ENCODE results near the gene SORCS3.

The SORCS3 gene

DNA sequence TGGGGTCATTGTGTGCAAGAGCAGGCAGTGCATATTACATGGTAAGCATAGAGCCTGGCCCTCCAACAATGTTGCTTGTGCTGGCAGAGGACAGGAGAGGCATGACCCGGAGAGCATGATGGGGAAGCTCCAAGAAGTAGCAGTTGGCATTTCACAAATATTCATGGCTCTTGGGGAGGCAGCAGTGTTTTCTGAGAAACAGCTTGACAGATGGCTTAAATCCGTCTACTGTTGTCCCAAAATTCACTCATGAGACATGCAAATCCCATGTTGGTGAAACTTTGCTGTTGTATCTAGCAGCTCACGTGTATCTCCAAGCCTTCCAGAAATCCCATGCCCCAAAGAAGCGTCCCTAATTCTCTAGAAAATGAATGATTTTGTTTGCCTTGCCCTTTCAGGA lies 487.0 kb downstream of the SORCS3 start:
- DNase-seq, result no peak

DNA sequence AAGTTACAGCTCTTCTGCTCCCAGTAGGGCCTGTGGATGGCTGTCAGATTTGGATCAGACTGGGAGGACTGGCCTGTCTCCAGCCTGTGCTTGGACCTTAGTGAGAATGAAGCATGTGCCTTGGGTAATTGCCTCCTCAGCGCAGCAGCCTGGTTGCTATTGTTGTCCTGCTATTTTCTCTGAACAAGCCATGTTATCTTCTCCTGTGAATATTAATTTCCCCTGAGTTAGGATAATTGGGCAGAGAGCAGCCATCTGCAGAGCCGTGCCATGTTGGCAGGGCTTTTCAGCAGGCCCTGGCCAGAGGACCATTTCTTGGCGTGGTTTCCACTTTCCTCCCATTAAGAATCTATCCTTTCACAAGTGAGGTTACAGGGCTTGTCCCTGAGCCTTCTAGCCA lies 497.3 kb downstream of the SORCS3 start:
- DNase-seq, result no peak

DNA sequence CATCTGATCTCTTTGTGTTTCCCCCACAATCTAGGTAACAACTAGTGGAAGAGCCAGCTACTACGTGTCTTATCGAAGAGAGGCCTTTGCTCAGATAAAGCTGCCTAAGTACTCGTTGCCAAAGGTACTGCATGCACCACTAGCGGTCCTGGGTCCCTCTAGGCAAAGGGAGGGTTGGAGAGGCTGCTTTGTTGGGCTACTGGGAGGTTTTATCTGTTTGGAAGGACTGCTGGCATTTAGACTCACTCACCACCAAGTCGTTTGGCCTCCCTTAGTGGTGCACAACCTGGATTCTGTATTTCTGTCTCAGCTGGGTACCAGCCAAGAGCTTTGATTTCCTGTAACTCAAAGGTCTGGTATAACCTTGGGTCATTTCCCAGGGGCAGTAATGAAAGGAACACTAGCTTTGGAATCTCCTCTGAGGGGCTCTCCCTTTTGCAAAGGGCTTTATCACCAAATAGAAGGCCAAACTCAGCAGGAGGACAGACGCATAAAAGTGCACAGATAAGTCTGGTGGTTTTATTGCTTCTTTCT lies 498.3 kb downstream of the SORCS3 start:
- DNase-seq, result no peak

DNA sequence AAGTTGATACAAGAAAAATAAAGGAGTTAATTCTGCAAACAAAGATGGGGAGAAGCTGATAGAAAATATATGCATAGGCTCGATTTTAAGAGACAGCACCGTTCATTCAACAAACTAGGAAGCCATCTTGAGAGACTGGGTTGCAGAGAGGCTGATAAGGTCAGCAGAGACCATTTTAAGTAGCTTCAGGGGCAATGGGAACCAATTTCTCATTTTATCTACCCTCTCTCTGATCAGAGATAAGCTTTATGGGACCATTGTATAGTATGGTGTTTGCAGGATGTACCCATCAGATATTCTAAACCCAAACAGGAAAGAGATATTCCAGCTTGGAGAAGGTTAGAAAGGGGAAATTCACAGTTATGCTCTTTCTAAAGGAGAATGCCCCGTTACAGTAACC lies 499.5 kb downstream of the SORCS3 start:
- no peak for DNase-seq

DNA sequence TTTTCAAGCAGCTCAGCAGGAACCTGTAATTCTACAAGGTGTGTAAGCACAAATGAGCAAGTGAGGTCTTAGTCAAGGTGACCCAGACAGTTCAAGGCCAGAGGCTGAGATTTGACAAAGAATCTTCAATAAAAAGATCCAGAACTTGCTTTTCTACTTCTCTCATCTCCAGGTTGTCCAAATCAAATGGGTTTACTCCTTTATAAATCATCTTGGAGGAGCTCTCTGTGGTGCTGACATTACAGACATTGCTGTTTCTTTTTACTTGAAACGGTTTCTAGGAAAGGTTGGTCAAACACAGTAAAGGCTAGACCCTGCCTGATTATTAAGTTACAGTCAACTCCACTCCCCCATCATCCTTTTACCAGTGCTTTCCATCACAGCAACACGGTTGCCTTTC lies 504.6 kb downstream of the SORCS3 start:
- no peak for DNase-seq

DNA sequence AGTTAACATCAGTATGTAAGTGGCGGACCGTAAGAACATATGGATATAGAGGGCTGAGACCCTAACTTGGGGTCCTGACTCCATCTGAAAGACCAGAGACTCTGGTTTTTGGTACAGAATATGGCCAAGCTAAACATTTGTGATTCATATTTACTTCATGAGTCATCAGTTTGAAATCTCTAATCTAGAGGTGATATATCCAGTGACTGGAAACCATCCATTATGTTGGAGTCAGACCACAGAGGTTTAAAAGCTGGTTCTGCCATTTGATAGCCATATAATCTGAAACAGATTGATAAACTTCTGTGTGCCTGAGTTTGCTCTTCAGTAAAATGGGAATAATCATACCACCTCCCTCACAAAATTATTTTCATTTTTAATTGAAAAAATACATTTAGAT lies 505.3 kb downstream of the SORCS3 start:
- DNase-seq, result no peak

DNA sequence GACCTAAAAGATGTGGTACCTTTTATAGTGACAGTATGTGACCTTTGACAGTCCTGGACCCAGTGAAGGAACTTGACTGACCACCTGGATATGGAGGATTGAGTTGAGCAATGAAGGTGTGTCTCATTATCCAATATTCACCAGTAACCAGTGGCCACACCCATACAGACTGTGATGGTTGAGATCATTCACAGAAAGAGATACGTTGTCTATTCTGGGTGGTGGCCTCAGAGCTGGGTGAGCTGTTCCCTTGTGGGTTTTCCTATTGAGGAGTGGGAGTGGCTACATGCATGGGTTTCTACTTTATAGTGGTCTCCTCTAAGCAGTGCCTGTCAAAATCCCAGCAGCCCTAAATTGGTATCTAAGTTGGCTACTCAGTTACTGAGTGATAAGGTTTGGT lies 507.4 kb downstream of the SORCS3 start:
- no peak for DNase-seq

DNA sequence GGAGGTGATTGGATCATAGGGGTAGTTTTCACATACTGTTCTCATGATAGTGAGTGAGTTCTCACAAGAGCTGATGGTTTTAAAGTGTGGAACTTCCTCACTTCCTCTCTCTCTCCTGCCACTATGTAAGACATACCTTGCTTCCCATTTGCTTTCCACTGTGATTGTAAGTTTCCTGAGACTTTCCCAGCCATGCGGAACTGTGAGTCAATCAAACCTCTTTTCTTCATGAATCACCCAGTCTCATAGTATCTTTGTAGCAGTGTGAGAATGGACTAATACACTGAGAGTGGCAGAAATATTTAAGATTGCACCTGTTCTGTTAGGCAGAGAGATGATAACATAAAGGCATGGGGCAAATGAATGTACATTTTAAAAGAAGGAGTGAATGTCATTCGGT lies 507.8 kb downstream of the SORCS3 start:
- no peak for DNase-seq

DNA sequence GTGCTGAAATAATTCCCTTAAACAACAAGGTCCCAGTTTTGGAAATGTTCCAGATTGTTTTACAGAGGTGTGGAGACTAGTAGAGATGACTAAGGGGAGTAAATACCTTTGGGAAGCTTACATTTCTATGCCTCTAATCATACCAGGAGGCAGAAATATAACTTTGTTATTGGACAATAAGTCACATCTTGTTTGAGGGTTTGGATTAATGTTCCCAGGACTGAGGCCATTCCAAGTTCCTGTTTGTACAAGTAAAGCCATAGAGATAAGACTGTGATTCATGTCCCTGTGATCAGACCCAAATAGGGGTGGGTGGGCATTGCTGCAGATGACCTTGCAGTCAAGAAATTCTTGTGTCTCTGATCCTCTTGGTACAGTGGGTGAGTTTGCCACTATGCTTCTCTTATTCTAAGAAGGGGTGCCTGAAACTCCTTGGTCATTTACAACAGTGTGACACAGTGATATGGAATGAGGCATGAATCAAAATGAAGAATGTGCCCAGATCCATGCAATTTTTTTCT lies 508.3 kb downstream of the SORCS3 start:
- no peak for DNase-seq

DNA sequence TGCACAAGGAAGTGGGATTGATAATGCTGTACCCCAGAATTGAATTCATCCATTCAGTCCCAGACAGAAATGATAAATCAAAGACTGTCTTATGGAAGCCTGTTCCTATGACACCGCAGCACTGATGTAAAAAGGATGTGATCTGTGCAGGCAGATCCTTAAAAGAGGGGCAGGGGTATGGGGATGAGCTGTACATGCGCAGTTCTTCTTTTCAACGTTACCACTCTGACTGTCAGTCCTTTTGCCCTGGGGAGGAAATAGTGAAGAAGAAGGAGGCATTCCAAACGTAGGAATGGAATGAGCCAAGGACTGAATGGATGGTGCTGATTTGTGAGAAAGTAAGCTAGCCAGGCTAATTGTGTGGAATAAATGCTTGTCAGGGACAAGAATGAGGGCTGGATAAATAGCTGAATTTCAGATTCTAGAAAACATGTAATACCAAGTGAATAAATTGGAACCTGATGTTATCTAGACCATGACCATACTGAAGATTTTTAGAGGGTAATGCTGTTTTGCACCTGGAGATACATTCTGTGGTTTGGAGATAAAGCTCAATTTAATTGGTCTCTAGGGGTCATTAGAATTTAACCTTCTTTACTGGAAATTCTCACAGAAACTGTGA lies 509.3 kb downstream of the SORCS3 start:
- DNase-seq, result no peak

DNA sequence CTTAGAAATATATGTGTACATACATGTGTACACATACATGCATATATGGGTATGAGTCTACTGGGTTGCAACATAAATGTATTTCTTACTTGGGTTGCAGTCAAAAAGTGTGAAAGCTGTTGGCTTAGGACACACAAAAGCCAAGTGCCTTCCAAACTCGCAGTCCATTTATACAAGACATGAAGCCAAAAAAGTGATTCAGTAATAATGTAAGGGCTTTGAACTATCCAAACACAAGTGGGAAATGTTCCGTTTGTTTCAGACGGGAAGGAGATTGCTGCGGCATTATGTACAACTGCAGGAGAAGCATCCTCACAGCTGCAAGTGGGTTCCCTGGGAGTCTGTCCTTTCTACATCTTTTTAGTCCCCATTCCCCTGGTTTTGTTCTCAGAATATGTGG lies 513.6 kb downstream of the SORCS3 start:
- DNase-seq, result no peak

DNA sequence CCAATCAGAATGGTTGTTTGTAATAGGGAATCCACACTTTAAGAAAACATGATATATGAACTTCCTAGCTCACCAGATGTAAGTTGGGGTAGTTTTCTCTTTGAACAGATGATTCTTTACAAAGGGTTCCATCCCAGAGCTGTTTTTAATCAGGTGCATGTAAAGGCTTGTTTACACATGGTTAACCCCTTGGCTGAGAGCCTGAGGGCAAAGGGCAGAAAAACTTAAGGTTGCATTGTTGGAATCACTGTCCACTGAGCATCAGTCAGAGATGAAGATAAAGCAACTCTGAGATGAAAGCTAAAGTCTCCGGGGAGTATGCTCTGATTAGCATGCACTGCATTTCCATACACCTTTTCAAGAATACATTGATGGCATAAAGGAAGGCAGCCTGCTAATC lies 518.2 kb downstream of the SORCS3 start:
- no peak for DNase-seq

DNA sequence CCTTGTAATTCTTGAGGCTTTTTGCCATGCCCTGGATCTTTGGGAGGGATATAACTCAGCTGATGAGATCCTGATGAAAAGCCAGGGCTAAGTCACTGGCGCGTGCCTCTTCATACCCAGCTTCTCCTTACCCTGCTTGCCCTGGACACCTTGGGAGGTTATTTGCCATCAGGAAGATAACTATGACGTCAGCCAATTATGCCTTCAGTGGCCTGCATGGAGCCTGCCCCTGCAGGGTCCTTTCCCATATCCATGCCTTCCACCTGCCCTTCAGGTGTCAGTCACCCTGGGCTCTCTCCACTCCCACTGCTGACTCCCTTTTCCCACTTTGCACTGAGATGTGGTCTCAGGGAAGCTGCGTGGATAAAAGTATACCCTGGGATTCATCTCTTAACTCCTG lies 520.1 kb downstream of the SORCS3 start:
- DNase-seq, result no peak

DNA sequence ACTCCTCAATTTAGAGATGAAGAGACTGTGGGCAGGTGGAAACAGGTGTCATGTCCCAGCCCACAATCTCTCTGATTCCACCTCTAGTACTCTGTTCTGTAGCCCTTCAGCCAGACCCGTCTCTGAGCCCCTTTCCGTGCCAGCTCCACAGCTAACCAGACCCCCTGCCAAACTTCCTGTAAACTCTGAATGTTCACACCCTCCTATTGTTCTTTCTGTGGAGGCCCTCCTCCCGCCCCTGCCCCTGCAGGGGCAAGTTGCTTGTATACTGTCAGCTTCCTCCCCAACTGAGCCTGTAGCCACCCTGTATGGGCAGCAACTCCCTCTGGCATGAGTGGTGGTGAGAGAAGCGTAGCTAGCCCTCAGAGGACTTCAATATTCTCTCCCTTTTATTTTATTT lies 520.7 kb downstream of the SORCS3 start:
- no peak for DNase-seq

DNA sequence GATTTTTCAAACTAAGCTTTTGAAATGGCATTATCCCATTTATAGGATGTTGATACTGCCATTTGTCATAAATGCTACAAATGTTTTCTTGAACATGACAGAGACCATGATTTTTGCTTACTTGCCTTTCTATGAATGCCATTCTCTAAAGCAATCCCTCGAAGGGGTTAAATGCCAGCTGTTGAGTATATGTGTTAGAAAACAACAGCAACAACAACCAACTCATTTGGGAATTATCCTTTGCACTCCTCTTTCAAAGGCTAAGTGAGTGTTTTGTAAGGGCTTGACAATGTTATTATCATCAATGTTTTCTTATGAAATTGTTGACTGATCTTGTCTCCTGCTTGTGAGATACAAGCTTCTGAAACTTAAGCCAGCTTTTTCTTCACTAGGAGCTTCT lies 529.4 kb downstream of the SORCS3 start:
- DNase-seq, result no peak

DNA sequence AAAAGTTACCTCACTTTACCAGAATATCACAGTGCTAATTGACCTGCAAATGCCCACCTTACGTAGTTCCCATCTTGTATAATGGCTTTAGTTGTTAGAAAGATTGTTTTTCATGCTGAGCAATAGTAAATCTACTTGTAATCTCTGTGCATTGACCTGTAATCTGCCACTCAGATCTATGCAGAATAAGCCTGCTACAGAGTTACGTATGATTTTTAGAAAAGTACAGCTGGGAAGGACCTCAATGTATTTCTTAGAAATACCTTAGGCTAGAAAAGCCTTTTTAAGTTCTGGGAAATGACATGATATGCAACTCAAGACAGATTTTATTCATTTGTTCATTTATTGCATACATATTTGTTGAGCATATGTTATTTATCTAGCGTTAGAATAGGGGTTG lies 530.9 kb downstream of the SORCS3 start:
- DNase-seq, result no peak

DNA sequence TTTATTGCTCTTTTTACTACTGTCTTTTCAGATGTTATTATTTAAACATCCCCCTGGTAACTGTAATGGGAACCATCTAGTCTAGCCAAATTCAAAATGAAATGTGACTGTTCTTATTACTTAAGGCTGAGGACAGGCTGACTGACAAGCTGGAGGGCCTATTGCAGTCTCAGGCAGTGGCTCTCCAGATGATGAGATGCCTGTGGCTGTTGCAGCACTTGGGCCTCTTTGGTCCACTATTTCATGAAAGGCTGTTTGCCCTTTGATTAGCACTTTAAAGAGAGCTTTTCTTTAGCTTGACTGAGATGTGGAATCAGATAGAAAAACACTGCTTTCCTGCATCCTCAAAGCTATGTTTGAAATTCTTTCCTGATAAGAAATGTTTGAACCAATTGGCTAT lies 540.5 kb downstream of the SORCS3 start:
- no peak for DNase-seq

DNA sequence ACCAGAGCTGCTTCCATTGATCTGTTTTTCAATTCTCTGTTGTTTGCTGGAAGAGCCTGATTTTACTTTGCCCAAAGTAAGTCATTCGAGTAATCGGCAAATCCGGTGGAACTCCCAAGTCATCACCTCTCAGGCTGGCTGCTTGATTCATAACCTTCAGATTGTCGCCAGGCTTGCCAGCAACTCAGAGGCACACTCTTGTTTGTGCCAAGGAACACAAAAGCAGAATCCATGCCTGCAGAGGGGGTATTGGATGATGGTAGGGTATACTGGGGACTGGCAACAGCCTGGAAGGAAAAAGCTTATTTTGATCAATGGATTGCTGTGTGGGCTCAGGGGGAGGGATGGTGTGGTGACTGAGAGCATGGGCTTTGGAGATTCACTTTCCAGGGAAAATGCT lies 542.4 kb downstream of the SORCS3 start:
- DNase-seq, result no peak

DNA sequence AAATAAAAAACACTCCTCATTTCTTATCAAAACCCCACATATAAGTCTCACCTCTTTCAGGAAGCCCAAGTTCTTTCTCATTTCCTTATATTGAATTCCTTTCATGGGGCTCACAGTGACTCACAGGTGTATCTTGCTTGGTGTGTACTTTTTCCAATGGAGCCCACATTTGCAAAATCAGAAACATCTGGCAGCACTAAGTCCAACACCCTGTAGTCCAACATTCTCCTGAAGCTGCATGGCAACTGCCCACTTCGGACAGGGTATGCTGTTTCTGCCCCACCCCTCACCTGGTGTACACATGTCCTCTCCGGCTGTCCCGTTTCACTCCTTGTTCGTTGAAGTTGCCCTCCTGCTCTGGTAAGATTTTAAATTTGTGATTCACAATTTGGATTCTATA lies 544.1 kb downstream of the SORCS3 start:
- DNase-seq, result no peak

DNA sequence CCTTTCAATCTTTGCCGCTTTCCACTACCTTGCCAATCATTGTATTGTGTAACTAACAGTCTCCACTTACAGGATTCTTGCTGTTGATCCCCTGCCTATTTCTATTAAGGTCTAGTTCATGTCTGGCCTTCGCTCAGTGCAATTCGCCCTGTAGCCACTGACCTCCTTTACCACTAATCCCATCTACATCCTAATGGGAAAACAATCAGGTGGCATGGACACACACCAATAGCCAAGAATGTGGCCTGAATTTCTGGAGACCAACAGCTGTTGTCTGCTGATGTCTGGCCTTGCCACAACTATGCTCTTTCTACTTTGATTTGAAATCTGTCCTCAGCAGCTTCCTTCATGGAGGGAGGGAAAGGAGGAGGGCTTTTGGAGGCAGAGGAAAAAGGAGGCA lies 546.2 kb downstream of the SORCS3 start:
- DNase-seq, result no peak

DNA sequence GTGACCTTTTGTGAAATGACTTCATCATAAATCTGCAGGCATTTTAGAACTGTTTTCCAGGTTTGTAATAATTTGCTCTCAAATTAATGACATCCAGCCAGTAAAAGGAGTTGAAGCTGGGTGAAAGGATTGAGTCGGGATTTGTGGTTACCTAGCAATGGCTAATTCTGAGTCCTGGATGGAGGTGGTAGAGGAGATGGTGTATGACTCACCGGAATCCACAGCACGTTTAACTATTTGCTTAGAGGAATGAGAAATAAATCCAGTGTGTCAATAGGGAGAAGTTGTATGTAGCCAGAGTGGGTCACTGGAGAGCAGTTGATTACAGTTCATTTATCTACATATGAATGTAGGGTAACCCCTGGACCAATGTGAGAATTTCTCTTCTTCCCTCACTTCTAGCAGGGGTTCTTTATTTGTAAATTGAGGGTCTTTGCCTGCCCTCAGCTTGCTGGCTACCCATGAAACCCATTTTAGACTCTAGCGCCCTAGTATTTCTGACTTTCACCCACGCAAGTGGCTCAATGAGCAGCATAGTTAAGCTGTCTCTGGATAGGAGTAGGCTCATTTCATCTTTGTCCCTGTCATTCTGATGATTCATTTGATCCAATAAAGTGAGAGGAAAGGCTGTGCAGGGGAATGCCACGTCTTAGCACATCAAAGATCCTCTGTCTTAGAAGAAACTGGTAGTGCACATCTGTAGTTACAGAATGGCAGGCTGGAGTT lies 547.8 kb downstream of the SORCS3 start:
- no peak for DNase-seq

DNA sequence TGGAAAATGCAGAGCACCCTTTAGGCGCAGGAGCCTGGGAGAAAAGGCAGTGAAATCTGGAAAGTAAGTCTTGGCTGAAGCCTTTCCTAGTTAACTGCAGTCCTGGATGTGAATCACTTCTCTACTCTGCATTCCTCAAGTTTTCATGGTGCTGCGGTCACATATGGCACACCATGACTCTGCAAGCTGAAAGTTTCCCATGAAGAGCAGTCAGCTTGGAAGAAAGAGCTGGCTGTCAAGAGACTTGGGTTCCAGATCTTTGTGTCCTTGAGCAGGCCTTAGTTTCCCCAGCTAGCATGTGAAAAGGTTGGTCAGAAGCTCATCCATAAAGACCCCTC lies 548.3 kb downstream of the SORCS3 start:
- DNase-seq, result no peak

DNA sequence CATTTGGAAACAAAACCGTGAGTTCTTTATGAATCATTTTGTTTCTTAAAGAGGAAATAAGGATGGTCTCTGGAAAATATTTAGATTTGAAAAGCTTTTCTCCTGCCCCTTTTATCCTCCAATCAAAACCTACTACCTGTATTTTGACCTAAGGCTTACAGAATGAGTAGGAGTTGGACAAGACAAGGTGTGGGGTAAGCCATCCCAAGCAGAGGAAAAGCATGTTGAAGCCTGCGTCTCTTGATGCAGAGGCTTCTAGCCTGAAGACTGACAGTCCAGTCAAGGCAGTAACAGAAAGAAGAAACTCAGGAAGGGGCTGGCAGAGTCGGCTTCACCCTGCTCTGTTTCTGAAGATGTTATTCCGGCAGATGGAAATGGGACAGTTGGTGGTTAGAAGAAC lies 551.1 kb downstream of the SORCS3 start:
- DNase-seq, result no peak

DNA sequence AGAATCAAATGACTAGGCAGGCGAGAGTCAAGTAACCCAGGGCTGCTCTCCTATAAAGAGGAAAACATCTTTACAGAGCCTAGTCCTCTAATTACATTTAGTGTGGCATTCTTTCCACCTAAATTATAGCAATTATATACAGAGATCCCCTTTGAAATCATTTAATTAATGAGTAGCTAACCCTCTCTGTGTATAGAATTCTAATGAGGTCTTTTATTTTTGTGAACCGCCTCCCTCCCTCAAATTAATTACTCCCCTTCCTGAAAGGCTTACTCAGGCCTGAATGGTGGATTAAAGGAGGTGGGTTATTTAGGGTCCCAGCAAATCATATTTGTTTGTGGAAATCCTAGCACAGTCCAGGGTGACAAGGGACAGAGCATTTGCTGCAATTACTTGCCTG lies 551.8 kb downstream of the SORCS3 start:
- no peak for DNase-seq

DNA sequence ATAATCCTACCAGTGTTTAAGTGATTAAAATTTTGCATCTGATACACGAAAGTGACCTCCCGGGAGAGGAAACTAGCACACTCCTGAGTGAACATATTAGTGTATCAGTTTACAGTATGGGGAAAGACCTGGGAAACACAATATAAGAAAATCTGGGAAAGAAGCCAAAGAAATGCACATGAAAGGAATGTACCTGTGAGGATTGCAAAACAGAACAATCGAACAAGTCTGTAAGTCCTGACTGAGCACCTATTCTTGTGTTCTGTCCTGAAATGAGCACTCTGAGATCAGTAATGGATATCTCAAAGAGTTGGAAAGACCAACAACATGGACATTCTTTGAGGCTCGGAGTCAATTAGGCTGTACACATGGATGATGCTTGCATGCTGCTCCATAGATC lies 554.7 kb downstream of the SORCS3 start:
- DNase-seq, result no peak

Measured in central memory CD4-positive, alpha-beta T cell (primary cell).